GM12878 (cell line): Measurements from ENCODE around the gene USH1C.

Experiments
- CTCF ChIP-seq, 3 experiments: IDR thresholded peaks in 2 of 3; conservative IDR thresholded peaks in 1 of 3; 2 replicates each; pipeline ENCODE4 v1.5.1; 2011; ENCODE audit warnings: low read depth in 3 of 3, low read length in 3 of 3, mild to moderate bottlenecking in 3 of 3, control low read depth in 2 of 3, moderate library complexity in 2 of 3, inconsistent platforms in 1 of 3, mixed read lengths in 1 of 3; ENCODE audit not compliant: control insufficient read depth in 2 of 3, insufficient read depth in 1 of 3; ENCODE audit errors: extremely low read depth in 1 of 3
- RFX5 ChIP-seq: IDR thresholded peaks from 2 replicates; pipeline ENCODE4 v1.6.1; 2011; ENCODE audit warnings: low read depth, low read length, improper control_type of control experiment
- TF ChIP-seq, protein P1 (sequence below): IDR thresholded peaks from 2 replicates; pipeline ENCODE4 v1.6.1; 2011; ENCODE audit warnings: low read depth, low read length, improper control_type of control experiment, borderline replicate concordance

DNA sequence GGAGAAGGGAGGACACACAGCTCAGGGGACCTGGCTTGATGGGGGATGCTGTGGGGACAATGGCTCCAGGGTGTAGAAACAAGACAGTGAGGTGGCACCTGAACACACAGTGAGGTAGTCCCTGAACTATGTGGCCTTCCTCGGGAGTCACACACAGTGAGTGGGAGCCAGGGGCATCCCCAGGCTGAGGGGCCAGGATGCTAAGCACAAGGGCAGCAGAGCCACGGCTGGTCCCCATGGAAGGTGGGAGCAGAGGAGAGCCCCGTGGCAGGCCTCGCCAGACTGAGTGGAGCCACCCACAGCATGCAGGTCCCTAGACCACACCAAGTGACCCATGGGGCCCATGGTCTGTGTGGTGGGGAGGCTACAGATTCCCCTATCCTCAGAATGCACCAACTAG lies 41.6 kb downstream of the USH1C start:
- TF ChIP-seq, protein P1, sequence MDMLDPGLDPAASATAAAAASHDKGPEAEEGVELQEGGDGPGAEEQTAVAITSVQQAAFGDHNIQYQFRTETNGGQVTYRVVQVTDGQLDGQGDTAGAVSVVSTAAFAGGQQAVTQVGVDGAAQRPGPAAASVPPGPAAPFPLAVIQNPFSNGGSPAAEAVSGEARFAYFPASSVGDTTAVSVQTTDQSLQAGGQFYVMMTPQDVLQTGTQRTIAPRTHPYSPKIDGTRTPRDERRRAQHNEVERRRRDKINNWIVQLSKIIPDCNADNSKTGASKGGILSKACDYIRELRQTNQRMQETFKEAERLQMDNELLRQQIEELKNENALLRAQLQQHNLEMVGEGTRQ, result no peak
- TF ChIP-seq CTCF (IDR thresholded peaks at IDR 0.05 in 2 of 3, conservative IDR thresholded peaks at IDR 0.05 in 1 of 3; ENCODE audit: control insufficient read depth in 2 of 3, extremely low read depth in 1 of 3, insufficient read depth in 1 of 3, low read depth in 3 of 3, low read length in 3 of 3), result no peak
- TF ChIP-seq RFX5, result no peak
